ENCODE data around the gene OTUD3.

DNA sequence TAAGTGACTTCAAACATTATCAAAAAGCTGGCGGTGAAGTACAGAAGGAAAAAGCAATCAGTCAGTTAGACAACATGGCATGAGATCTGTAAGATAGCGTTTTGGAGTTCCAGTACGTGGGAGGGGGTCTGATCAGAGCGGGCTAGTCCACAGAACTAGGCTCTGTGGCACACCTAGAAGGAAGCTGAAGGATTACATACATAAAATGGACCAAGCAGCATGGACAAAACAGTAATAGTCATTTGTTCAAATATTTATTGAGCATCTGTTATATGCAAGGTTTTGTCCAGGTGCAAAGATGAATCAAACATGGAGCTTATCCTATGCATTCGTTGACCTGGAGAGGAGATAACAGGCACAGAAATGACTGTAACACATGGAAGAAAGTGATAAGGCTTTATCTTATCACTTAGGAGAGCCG is 64.1 kb downstream of the OTUD3 start:
- TF ChIP-seq, protein P1, sequence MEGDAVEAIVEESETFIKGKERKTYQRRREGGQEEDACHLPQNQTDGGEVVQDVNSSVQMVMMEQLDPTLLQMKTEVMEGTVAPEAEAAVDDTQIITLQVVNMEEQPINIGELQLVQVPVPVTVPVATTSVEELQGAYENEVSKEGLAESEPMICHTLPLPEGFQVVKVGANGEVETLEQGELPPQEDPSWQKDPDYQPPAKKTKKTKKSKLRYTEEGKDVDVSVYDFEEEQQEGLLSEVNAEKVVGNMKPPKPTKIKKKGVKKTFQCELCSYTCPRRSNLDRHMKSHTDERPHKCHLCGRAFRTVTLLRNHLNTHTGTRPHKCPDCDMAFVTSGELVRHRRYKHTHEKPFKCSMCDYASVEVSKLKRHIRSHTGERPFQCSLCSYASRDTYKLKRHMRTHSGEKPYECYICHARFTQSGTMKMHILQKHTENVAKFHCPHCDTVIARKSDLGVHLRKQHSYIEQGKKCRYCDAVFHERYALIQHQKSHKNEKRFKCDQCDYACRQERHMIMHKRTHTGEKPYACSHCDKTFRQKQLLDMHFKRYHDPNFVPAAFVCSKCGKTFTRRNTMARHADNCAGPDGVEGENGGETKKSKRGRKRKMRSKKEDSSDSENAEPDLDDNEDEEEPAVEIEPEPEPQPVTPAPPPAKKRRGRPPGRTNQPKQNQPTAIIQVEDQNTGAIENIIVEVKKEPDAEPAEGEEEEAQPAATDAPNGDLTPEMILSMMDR (IDR thresholded peaks at IDR 0.05) = no peak
- TF ChIP-seq POLR2A (IDR thresholded peaks at IDR 0.05; ENCODE audit: low read depth) = no peak
